IPS-18a (cell line): ENCODE data around the gene CCDC144A.
"Not testable (repeated sequence)": the region's sequence is repeated elsewhere in the genome, so short reads cannot be mapped to it uniquely, and the experiment has no call there.

Source experiments
- H3K27ac ChIP-seq: one replicate; pipeline ENCODE4 v1.5.1; 2013; ENCODE audit warnings: low read length
- H3K27me3 ChIP-seq: one replicate; pipeline ENCODE4 v1.6.1; 2013; ENCODE audit warnings: mild to moderate bottlenecking, low read length; ENCODE audit not compliant: control insufficient read depth, insufficient read depth
- H3K36me3 ChIP-seq: one replicate; pipeline ENCODE4 v1.6.1; 2013; ENCODE audit warnings: low read depth, low read length; ENCODE audit not compliant: control insufficient read depth
- H3K4me1 ChIP-seq: one replicate; pipeline ENCODE4 v1.6.1; 2013; ENCODE audit warnings: low read depth, low read length; ENCODE audit not compliant: control insufficient read depth
- H3K4me3 ChIP-seq: one replicate; pipeline ENCODE4 v1.5.1; 2013; ENCODE audit warnings: low read length
- H3K9ac ChIP-seq: one replicate; pipeline ENCODE4 v1.6.1; 2013; ENCODE audit warnings: mild to moderate bottlenecking, low read length, moderate library complexity
- H3K9me3 ChIP-seq: one replicate; pipeline ENCODE4 v1.6.1; 2013; ENCODE audit warnings: low read depth, low read length; ENCODE audit not compliant: control insufficient read depth

CCDC144A gene

GRCh38 chr17:16806599-16806998 is 116.6 kb downstream of the CCDC144A start:
- not testable (repeated sequence) for H3K36me3 ChIP-seq

DNA sequence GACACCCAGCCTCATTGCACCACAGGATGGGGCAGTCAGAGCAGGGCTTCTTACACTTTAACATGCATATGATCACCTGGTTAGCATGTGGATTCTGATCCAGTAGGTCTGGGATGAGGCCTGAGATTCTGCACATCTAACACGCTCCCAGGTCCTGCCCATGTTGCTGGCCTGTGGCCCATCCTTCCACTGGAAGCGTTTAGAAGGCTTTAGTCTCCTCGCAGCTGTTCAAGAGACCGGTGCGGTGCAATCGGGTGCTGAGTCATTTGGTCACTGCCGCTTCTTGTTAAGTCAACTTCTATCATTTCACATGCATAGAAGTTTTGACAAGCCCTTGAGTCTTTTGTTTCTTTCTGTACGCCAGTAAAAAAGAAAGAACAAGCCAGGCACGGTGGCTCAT is 117.6 kb downstream of the CCDC144A start:
- not testable (repeated sequence) for H3K36me3 ChIP-seq, H3K4me1 ChIP-seq

More at GRCh38 chr17:16806599-16806998, 116.6 kb downstream of the CCDC144A start:
- H3K4me1 ChIP-seq, H3K27me3 ChIP-seq, H3K9ac ChIP-seq, H3K4me3 ChIP-seq, H3K27ac ChIP-seq, H3K9me3 ChIP-seq: not testable (repeated sequence)

DNA sequence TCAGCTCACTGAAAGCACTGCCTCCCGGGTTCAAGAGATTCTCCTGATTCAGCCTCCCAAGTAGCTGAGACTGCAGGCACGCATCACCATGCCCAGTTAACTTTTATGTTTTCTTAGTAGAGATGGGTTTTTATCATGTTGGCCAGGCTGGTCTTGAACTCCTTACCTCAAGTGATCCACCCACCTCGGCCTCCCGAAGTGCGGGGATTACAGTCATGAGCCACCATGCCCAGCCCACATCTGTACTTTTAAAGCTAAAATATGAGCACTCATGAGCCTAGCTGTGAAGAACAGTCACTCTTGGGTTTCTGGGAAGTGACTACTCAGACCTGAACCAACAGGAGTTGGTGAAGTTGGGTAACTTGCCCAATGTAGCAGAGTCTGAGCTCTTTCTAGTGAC is 120.2 kb downstream of the CCDC144A start:
- not testable (repeated sequence) for H3K36me3 ChIP-seq, H3K4me1 ChIP-seq, H3K9me3 ChIP-seq, H3K27ac ChIP-seq, H3K4me3 ChIP-seq, H3K9ac ChIP-seq, H3K27me3 ChIP-seq

More for the DNA sequence above, 117.6 kb downstream of the CCDC144A start:
- H3K27me3 ChIP-seq, H3K27ac ChIP-seq, H3K9me3 ChIP-seq, H3K4me3 ChIP-seq, H3K9ac ChIP-seq: not testable (repeated sequence)

DNA sequence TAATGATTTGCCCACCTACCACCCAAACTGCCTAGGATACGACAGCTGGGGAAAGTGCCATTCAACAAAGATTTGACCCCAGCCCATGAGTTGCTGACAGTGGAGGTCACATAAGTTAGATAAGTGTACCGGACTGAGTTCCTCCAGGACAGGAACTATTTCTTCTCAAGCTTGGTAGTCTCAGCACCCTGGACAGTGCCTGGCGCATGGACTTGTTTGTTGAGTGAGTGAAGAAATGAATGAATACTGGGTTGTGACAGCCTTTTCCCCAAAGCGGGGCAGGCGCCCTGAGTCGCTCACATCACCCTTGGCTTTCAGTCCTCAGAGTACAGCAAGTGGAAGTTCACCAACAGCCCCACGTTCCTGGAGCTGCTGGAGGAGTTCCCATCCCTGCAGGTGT is 122.1 kb downstream of the CCDC144A start:
- not testable (repeated sequence) for H3K27me3 ChIP-seq, H3K27ac ChIP-seq, H3K9me3 ChIP-seq, H3K4me3 ChIP-seq, H3K36me3 ChIP-seq, H3K9ac ChIP-seq, H3K4me1 ChIP-seq

DNA sequence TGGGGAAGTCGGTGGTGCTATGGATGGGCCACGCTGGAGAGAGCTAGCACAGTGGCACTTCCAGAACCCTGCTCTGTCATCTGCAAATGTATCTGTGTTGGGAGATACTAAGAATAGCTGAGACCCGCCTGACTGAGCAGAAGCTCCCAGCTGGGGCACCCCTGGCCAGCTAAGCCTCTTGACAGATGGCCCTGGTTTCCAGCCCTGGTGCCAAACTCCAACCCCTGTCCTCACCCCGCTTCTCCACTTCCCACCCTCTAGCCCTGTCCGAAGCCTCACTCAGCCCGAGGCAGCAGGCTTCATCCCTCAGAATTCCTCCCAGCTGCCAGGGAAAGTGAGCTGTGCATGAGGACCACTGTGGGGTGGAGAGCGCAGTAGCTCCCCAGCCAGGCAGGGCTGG is 124.4 kb downstream of the CCDC144A start:
- Histone ChIP-seq H3K36me3 (no peaks in the 10 kb centered on the region), H3K4me1 (no peaks in the 10 kb centered on the region), H3K27ac (no peak overlapping the region), H3K9ac (no peak overlapping the region), H3K27me3 (no peaks in the 10 kb centered on the region), H3K4me3 (no peak overlapping the region), H3K9me3 (no peaks in the 10 kb centered on the region)

- no peaks in the 10 kb centered on the region for H3K9me3 ChIP-seq
- H3K9ac ChIP-seq: no peak overlapping the region
- no peak overlapping the region for H3K4me3 ChIP-seq
- no peaks in the 10 kb centered on the region for H3K27me3 ChIP-seq
- H3K36me3 ChIP-seq: no peaks in the 10 kb centered on the region
- H3K27ac ChIP-seq: no peak overlapping the region
- peaks cover 3% of the 10 kb centered on the region for H3K4me1 ChIP-seq
Measured at GRCh38 chr17:16817201-16817600, 127.2 kb downstream of the CCDC144A start.

- H3K9ac ChIP-seq, H3K36me3 ChIP-seq, H3K27ac ChIP-seq, H3K4me1 ChIP-seq, H3K9me3 ChIP-seq, H3K27me3 ChIP-seq, H3K4me3 ChIP-seq: not testable (repeated sequence)
Measured at GRCh38 chr17:16817940-16818339, 127.9 kb downstream of the CCDC144A start.

GRCh38 chr17:16818340-16818739 is 128.3 kb downstream of the CCDC144A start:
- Histone ChIP-seq H3K4me3 (no peak overlapping the region), H3K27me3 (no peaks in the 10 kb centered on the region), H3K36me3 (no peaks in the 10 kb centered on the region), H3K9me3 (no peaks in the 10 kb centered on the region), H3K4me1 (peaks cover 3% of the 10 kb centered on the region), H3K27ac (no peak overlapping the region), H3K9ac (no peak overlapping the region)

DNA sequence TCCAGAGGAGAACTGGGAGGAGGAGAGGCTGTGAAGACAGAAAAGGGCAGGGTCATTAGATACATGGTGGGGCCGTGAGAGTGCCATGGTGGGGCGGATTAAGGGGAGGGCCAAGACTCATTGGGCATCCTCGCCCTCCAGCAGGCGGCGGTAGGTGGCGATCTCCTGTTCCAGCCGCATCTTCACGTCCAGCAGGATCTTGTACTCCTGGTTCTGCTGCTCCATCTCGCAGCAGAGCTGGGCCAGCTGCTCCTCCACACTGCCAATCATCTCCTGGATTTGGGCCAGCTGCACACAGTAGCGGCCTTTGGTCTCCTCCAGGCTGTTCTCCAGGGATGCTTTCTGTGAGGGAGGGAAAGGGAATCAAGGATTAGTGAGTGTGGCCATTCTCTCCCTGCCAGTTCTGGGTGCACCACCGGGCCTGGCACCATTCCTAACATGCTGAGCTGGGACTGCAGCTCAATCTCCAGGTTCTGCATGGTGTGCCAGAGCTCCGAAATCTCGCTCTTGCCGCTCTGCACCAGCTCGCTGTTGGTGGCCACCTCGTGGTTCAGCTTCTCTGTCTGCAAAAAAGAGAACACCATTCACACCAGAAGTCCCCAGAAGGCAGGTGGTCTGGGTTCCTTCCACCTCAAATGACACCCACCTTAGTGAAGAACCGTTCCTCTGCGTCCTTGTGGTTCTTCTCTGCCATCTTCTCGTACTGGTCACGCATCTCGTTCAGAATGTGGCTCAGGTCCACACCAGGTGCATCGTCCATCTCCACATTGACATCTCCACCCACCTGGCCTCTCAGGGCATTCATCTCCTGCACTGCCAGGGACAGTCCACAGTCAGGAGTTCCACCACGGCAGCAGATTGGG is 129.0 kb downstream of the CCDC144A start:
- no peak overlapping the region for H3K27ac ChIP-seq
- H3K4me3 ChIP-seq: no peak overlapping the region
- no peaks in the 10 kb centered on the region for H3K36me3 ChIP-seq
- H3K9ac ChIP-seq: no peak overlapping the region
- no peaks in the 10 kb centered on the region for H3K27me3 ChIP-seq
- H3K4me1 ChIP-seq: peaks cover 3% of the 10 kb centered on the region
- H3K9me3 ChIP-seq: no peaks in the 10 kb centered on the region

GRCh38 chr17:16820161-16820877 is 130.3 kb downstream of the CCDC144A start:
- H3K9me3 ChIP-seq: no peaks in the 10 kb centered on the region
- H3K27ac ChIP-seq: no peak overlapping the region
- H3K36me3 ChIP-seq: no peaks in the 10 kb centered on the region
- H3K9ac ChIP-seq: no peak overlapping the region
- no peaks in the 10 kb centered on the region for H3K27me3 ChIP-seq
- no peak overlapping the region for H3K4me3 ChIP-seq
- peaks cover 3% of the 10 kb centered on the region for H3K4me1 ChIP-seq

DNA sequence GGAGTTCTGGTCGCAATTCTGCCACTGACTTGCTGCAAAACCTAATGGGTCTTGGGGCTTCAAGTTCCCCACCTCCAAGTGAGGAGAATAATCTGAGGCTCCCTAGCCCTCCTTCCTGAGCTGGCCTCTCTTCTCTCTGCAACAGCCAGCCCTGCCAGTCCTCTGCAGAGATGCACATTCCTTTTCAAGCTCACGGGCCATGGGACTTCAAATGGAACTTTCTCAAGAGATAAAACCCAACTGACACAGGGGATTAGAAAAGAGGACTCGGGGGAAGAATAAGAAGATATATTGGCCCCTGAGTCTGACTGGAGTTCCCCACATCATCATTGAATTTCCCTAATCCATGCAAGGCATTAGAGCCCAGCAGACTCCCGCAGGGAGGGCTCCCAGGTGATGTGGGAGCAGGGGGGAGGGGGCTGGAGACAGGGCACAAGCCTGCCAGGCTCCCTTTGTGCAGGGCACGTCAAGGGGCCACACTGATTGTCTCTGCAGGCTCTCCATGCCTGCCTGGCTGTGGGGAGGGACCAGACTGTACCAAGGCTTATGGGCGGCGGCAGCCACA is 131.0 kb downstream of the CCDC144A start:
- Histone ChIP-seq H3K27me3 (no peaks in the 10 kb centered on the region), H3K4me1 (peaks cover 3% of the 10 kb centered on the region), H3K4me3 (no peak overlapping the region)

More for the DNA sequence above, 131.0 kb downstream of the CCDC144A start:
- Histone ChIP-seq H3K27ac (no peak overlapping the region), H3K9ac (no peak overlapping the region), H3K9me3 (no peaks in the 10 kb centered on the region), H3K36me3 (no peaks in the 10 kb centered on the region)
